MM.1S (cell line): Measurements from ENCODE around the gene PIAS2.

Experiments
- CTCF ChIP-seq: fragments of 300-600 bp; sonication (generic); IDR thresholded peaks from 2 replicates; pipeline ENCODE4 v1.5.1; 2016; ENCODE audit warnings: antibody characterized with exemption, low read length, mixed read lengths
- EZH2phosphoT487 ChIP-seq: fragments of 300-600 bp; sonication (generic); IDR thresholded peaks from 2 replicates; pipeline ENCODE4 v1.6.1; 2018; ENCODE audit warnings: antibody characterized with exemption, low read length

GRCh38 chr18:46910856-46911255 lies 6.5 kb downstream of the PIAS2 start:
- TF ChIP-seq CTCF, result no peak
- TF ChIP-seq EZH2phosphoT487, result no peak
